ENCODE measurements around the gene KMT2C.
"Not testable (repeated sequence)": the region's sequence is repeated elsewhere in the genome, so short reads cannot be mapped to it uniquely, and the experiment has no call there.

The KMT2C gene

DNA sequence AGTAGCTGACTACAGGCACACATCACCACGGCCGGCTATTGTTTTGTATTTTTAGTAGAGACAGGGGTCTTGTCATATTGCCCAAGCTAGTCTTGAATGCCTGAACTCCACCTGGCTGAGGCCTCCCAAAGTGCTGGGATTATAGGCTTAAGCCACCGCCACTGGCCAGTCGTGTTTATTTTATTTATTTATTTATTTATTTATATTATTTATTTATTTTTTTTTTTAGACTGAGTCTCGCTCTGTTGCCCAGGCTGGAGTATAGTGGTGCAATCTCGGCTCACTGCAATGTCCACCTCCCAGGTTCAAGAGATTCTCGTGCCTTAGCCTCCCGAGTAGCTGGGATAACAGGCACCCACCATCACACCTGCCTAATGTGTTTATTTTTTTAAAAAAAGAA, 6.0 kb upstream of the KMT2C start:
- in situ Hi-C loops (cut with HindIII; ENCODE audit: low sequenced_read_pairs): not testable (repeated sequence)

DNA sequence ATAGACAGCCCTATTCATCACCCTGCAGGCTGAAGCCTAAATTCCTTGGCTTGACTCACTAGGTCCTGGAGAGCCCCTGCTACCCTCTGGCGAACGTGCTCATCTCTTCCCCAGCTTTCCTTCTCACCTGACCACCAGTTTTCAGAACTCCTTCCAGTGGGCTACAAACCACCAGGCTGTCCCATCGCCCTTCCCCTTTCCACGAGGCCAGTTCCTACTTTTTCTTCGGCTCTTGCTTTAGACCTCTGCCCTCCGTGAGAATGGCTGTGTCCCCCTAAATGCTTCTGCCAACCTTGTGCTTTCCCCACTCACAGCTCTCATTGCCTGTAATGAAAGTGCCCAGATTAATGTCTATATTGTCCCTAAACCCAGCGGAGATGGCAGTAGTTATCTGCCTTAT, 5.4 kb upstream of the KMT2C start:
- in situ Hi-C loops (cut with HindIII; ENCODE audit: low sequenced_read_pairs): not testable (repeated sequence)

DNA sequence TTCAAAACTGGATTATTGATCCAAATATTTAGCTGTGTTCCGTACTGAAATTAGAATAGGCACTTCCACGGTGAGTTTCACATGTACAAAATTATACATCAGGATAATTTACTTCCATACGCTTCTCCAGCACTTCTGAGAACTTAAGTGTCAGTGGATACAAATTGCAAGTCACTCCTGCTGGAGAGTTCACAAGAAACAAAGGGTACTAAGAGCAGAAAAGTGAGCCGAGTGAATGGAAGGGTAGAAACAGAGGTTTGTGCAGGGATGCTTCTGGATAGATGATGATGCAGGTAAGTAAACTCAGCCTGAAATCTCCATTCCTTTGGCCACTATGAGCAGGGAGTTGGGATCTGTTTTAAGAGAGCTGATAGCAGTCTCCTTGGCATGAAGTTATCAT, 2.2 kb upstream of the KMT2C start:
- in situ Hi-C loops (cut with HindIII; ENCODE audit: low sequenced_read_pairs): not testable (repeated sequence)

DNA sequence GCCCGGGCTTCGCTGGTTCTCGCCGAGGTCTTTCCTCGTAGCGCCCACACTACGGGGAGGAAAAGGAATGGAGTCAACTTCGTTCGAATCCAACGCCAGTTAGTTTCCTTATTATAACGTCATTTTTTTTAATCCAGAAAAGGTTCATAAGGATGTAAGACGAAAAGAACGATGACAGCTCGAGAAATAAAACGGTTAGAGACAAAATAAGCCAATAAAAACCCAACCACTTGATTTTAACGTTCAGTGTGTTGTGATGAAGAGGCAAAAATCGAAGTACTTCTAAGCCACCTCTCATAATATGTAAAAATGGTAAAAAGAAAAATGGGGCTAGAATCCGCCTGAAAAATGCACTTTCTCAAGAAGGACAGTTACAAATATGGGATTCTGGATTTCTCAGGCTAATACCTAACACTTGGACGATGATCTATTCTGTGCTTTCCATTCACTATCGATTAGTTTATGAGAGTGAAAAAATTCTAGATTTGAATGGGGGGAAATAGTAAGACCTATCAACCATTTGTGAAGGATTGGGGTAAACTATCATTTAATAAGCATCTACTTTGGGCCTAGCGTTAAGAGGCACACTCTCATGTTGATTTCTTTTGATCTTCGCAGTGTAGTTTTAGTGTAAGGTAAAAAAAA, 1.2 kb upstream of the KMT2C start:
- in situ Hi-C loops (cut with HindIII; ENCODE audit: low sequenced_read_pairs): not testable (repeated sequence)

DNA sequence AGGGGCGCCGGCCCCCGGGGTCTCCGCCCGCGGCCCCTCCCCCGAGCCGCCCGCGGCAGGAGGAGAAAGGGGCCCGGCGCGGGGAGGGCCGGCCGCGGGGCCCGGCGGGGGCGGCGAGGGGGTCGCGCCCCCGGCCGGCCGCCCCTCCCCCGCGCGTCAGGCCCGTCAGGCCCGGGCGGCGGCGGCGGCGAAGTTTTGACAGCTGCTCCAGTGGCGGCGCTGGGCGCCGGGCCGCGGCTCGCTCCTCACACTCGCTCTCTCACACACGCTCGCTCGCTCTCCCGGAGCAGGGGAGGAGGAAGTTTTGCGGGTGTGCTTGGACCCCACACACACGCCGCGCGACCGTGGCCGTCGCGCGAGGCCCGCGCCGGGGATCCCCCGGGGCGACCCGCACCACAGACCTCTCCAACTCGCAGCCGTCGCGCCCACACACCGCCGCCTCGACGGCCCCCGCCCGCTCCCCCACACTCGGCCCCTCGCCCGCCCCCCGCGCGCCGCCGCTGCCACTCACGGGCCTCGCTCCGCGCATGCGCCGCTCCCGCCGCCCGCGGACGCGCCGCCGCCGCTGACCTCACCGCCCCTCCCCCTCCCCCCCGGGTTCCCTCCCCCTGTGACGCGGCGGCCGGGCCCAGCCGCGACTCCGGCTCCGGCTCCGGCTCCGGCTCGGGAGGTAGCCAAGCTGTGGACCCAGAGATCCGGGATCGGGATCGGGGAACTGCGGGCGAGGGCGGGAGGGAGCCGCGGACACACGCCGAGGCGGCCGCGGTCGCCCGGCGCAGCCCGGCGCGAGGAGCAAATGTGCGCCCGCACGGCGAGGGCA, 518 bp upstream of the KMT2C start:
- in situ Hi-C loops (cut with HindIII; ENCODE audit: low sequenced_read_pairs): no loop called here

DNA sequence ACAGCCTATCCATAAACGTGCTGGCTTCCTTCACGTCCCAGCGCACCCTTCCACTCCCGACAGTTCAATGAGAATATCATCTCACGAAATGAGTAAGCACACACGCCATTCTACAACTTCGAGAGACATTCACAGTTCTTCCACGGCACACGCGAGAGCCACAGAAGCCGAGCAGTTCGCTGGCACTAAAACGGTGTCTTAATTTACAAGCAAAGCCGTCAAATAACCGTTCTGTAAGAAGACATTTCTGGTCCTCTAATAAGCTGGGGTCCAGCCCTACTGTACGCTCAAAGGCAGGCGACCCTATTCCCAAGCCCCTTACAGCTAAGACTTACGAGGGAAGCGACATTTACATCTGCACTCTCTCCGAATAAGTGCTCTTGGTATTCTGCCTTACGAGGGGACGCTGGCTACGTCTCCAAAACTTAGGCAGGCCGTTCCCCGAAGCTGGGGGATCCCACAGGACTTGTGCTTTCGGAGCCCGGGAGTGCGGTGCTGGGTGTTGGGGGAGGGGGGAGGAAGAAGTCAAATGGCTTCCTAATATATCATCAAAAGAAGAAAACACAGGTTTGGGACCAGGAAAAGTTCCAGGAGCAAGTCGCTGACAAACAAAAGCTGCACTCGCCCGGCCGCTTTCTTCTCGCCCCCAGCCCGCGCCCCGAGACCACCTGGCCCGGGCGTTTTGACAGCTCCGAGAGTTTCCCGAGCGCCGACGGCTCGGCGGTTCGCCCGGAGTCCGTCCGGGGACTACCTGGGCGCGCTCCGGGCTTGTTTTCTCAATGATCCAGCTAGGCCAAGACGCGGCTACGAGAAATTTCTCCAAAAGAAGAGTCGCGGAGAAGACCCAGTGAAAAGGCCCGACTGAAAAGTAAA, 1.1 kb downstream of the KMT2C start:
- in situ Hi-C loops (cut with HindIII; ENCODE audit: low sequenced_read_pairs): not testable (repeated sequence)

DNA sequence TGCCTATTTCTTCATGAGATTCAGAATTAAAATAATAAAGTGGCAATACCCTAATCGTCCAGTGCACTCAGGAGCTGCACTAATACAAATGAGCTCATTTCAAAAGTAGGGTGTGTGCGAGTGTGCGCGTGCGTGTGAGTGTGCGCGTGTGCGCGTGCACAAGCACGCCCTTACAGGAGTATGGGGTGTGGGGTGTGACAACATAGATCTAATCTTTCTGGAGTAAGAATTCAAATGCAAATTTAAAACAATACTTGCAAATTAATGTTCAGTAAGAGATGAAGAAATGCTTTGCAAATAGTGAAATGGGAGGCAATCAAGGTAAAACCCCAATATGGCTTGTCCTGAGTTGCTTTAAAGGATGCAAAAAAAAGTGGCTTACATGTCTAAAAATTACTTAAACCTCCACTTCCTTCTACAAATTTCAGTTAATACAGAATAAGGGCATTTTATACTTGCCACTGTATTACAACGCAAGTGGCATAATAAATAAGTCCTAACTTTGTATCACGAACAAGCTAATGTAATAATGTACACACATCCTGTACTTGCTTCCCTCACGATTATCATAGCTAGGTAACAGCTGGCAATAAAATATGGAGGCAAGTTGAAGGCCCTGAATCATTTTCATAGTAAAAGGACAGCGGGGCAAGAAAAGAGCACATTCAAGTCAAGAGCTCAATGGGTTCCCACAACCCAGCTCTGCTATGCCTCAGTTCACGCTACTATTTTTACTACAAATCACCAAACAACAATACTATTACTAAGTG, 1.9 kb downstream of the KMT2C start:
- in situ Hi-C loops (cut with HindIII; ENCODE audit: low sequenced_read_pairs): not testable (repeated sequence)

DNA sequence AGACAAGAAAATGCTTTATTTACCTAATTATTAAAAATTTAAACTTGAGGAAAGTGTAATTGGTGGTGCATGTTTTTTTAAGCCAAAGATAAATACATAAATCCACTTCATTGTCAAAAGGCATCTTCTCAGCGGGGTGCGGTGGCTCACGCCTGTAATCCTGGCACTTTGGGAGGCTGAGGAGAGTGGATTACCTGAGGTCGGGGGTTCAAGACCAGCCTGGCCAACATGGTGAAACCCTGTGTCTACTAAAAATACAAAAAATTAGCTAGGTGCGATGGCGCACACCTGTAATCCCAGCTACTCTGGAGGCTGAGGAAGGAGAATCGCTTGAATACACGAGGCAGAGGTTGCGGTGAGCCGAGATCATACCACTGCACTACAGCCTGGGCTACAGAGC, 3.1 kb downstream of the KMT2C start:
- in situ Hi-C loops (cut with HindIII; ENCODE audit: low sequenced_read_pairs): not testable (repeated sequence)

DNA sequence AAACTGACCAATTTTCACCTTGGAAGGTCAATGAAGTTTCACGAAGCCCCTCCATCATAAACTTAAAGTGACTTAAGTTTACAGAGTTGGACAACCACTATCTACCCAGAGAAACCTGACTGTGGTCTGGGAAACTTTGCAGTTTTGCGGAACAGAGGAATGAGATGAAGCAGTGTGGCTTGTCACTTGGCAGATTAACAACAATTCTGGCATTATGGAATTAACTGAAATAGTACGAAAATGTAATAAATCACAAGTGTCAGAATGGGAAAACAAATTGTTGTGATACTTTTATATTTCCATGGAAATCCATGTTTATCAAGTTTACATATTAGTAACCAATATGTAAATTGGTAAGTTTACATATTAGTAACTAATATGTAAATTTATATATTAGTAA, 4.9 kb downstream of the KMT2C start:
- in situ Hi-C loops (cut with HindIII; ENCODE audit: low sequenced_read_pairs): no loop called here

DNA sequence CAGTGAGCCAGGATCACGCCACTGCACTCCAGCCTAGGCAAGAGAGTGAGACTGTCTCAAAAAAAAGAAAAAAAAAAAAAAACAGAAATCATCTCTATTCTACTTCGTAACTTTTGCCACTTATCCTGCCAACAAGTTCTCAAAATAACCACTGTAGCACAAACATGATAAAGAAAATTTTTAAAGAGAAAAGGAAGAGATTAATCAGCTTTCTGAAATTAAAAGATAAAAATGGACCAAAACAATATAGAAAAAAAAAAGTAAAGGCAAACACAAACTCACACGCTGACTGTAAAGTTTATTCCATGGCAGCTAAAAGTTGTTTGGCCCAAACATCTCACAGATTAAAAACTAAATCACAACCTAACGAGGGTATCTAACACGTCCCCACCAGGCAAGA, 5.7 kb downstream of the KMT2C start:
- in situ Hi-C loops (cut with HindIII; ENCODE audit: low sequenced_read_pairs): not testable (repeated sequence)

DNA sequence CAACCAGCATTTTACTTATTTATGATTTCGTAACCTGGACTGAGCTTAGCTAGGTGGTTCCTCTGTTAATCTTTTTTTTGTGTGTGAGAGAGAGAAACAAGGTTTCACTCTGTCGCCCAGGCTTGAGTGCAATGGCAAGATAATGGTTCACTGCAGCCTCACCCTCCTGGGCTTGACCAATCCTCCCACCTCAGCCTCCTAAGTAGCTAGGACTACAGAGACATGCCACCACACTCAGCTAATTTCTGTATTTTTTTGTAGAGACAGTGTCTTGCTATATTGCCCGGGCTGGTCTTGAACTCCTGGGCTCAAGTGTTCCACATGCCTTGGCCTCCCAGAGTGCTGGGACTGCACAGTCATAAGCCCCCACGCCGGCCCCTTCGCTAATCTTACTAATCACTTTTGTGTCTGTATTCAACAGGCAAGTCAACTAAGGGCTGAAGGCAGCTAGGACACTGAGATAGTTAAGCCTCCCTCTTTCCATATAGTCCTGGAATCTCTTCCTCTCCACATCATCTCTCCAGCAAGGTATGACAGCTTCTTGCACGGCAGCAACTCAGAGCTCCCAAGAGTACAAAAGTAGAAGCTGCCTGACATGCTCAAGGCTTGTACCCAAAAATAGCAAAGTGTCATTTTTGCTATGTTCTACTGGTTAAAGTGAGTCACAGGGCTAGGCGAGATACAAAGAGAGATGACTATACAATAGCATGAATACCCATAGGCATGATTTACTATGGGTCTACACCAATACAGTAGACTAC, 11.3 kb downstream of the KMT2C start:
- in situ Hi-C loops (cut with HindIII; ENCODE audit: low sequenced_read_pairs): no loop called here

DNA sequence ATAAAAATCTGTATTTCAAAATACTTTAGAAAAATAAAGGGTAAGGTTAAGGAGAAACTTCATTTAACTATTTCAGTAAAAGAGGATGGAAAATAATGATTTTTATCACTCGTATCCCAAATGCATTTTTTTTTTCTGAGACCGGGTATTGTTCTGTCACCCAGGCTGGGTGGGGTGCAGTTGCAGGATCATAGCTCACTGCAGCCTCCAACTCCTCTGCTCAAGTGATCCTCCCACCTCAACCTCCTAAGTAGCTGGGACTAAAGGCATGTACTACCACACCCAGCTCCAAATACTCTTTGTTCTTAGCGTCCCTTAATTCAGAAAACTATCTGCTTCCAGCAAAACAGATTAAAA, 11.8 kb downstream of the KMT2C start:
- in situ Hi-C loops (cut with HindIII; ENCODE audit: low sequenced_read_pairs): no loop called here

DNA sequence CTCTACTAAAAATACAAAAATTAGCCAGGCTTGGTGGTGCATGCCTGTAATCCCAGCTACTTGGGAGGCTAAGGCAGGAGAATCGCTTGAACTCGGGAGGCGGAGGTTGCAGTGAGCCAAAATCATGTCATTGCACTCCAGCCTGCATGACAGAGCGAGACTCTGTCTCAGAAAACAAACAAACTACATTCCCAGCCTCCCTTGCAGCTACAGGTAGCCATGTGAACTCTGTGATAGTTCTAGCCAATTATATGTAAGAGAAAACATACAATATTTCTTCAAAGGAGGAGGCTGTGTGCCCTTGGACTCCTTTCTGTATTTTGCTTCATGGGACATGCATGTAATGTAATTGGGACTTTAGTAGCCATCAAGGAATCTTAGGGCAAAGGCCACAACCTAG, 12.6 kb downstream of the KMT2C start:
- in situ Hi-C loops (cut with HindIII; ENCODE audit: low sequenced_read_pairs): not testable (repeated sequence)

DNA sequence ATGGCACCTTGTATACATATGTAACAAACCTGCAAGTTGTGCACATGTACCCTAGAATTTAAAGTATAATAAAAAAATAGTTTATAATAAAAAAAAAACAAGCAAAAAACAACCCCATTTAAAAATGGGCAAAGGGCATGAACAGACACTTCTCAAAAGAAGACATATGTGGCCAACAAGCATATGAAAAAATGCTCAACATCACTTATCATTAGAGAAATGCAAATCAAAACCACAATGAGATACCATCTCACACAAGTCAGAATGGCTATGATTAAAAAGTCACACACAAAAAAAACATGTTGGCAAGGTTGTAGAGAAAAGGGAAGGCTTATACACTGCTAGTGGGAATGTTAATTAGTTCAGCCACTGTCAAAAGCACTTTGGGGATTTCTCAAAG, 14.9 kb downstream of the KMT2C start:
- in situ Hi-C loops (cut with HindIII; ENCODE audit: low sequenced_read_pairs): not testable (repeated sequence)

DNA sequence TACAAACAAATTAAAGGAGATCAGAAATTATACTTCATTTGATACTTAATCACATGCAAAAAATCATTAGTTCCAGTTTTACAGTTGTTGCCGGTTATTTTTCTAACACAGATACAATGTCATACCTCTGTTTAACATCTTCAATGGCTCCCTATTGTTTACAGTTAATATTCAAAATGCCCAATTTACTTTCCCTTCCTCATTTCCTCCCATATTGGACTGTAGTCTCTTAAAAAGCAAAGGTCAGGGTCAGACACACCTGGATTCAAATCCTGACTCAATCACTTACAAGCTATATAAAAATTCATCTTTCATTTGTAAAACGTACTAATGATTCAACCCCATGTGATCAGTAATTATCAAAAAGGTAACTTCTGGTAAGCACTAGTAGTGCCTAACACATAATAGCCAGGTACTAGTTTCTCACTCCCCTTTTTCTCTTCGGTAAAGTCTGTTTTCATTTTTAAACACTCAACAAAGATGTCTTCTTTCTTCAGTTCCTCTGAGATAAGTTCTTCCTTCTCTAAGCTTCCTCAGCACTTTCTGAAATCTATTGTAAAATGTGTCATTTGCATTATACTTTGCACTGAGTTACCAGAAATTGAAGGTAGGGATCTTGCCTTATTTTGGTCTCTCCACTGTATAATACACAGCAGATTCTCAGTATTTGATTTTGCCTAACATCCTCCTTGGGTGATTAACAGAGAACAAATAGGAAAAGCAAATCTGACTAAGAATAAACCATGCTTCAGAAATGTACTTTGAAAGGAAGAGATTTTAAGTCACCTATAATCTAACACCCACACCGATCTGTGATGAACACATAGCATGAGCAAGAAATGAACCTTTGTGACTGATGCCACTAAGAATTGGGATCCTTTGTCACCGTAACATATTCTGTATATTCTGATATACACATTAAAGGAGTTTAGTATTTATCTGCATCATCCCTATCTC, 16.1 kb downstream of the KMT2C start:
- in situ Hi-C loops (cut with HindIII; ENCODE audit: low sequenced_read_pairs): loop anchor here (5.0 kb wide), 1 partner anchor 62 kb away; no protein-coding TSS in a partner anchor

DNA sequence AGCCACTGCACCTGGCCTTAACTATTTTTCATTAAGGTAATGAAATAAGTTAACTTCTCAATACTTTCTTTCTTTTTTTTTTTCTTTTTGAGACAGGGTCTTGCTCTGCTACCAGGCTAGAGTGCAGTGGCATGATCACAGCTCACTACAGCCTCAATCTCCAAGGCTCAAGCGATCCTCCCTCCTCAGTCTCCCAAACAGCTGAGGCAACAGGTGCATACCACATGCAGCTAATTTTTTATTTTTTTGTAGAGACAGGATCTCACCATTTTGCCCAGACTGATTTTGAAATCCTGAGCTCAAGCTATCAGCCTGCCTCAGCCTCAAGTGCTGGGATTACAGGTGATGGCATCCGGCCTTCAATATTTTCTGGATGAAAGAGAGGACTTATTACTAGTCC, 21.0 kb downstream of the KMT2C start:
- in situ Hi-C loops (cut with HindIII; ENCODE audit: low sequenced_read_pairs): loop anchor here (5.0 kb wide), 1 partner anchor 57 kb away; no protein-coding TSS in a partner anchor

DNA sequence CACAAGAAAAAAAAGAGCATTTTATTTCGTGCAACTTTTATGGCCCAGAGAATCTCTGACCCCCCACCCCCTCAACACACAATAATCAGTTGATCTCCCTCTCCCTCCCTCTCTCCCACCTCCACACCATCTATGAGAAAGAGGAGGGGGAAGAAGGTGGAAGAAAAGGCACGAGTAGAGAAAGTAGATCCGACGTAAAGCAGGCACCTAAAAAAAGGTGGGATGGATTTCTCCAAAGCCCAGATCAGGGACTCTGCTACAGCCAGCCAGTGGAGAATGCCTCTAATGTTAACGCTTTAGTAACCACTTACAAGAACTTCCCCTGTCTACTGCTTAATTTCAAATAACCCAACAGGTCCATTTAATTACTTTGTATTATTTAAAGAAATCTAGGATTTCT, 24.4 kb downstream of the KMT2C start:
- in situ Hi-C loops (cut with HindIII; ENCODE audit: low sequenced_read_pairs): no loop called here

DNA sequence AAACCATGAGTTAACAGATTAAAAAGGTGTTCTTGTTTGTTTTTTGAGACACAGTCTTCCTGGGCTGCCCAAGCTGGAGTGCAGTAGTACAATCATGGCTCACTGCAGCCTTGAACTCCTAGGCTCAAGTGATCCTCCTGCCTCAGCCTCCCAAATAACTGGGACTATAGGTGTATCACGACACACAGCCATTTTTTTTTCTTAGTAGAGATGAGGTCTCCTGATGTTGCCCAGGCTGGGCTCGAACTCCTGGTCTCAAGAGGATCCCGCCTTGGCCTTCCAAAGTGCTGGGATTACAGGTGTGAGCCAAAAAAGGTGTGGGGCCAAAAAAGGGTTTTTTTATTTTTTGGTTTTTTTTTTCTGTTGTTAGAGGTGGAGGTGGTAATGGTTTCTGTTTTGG, 29.3 kb downstream of the KMT2C start:
- in situ Hi-C loops (cut with HindIII; ENCODE audit: low sequenced_read_pairs): no loop called here

DNA sequence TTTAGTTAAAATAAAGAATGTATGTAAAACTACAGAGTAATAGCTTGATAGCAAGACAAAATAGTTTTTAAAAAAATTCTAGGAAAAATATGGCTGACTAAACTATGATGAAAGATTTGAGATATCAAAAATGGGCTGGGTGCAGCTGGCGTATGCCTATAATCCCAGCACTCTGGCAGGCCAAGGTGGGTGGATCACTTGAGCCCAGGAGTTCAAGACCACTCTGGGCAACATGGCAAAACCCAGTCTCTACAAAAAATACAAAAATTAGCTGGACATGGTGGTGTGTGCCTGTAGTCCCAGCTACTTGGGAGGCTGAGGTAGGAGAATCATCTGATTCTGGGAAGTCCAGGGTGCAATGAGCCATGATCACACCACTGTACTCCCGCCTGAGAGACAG, 29.8 kb downstream of the KMT2C start:
- in situ Hi-C loops (cut with HindIII; ENCODE audit: low sequenced_read_pairs): not testable (repeated sequence)

Data from endothelial cell of hepatic sinusoid (primary cell).